ENCODE results near the gene RBP7.

DNA sequence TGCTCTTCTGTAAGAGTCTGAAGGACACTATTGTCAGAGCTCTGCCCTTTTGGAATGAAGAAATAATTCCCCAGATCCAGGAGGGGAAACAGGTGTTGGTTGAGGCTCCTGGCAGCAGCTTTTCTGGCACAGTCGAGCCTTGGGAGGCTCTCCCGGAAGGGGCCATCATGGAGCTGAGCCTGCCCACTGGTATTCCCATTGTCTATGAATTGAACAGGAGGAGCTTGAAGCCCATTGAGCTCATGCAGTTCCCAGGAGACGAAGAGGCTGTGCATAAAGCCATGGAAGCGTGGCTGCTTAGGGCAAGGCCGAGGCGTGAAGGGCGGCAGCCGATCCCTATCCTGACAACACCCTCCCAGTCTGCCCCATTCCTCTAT, 62.3 kb downstream of the RBP7 start:
- TF ChIP-seq, protein P1, sequence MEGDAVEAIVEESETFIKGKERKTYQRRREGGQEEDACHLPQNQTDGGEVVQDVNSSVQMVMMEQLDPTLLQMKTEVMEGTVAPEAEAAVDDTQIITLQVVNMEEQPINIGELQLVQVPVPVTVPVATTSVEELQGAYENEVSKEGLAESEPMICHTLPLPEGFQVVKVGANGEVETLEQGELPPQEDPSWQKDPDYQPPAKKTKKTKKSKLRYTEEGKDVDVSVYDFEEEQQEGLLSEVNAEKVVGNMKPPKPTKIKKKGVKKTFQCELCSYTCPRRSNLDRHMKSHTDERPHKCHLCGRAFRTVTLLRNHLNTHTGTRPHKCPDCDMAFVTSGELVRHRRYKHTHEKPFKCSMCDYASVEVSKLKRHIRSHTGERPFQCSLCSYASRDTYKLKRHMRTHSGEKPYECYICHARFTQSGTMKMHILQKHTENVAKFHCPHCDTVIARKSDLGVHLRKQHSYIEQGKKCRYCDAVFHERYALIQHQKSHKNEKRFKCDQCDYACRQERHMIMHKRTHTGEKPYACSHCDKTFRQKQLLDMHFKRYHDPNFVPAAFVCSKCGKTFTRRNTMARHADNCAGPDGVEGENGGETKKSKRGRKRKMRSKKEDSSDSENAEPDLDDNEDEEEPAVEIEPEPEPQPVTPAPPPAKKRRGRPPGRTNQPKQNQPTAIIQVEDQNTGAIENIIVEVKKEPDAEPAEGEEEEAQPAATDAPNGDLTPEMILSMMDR (conservative IDR thresholded peaks at IDR 0.05; ENCODE audit: low read depth, low read length): no peak
- TF ChIP-seq POLR2A (IDR thresholded peaks at IDR 0.05; ENCODE audit: low read depth, low read length): no peak
- TF ChIP-seq RAD21 (IDR thresholded peaks at IDR 0.05; ENCODE audit: low read length): no peak
- TF ChIP-seq CEBPB (IDR thresholded peaks at IDR 0.05; ENCODE audit: low read depth, low read length): no peak
- no peak for TF ChIP-seq MAZ (IDR thresholded peaks at IDR 0.05; ENCODE audit: borderline replicate concordance, low read depth, low read length)
